ENCODE results near the gene MEIS2. TPM values are rescaled to one million over a fixed set of nuclear protein-coding genes. Genes with fewer than 3 reads are reported as not detected.
"Not testable (repeated sequence)": the region's sequence is repeated elsewhere in the genome, so short reads cannot be mapped to it uniquely, and the experiment has no call there.

The MEIS2 gene
- total RNA-seq, 4 donors from 2014 or later: 9.0 to 18.5 (median 16.3) TPM

GRCh38 chr15:36992454-36992853 is 107.9 kb downstream of the MEIS2 start:
- no peak for TF ChIP-seq EP300 (IDR thresholded peaks at IDR 0.05)
- TF ChIP-seq POLR2AphosphoS5 (IDR thresholded peaks at IDR 0.05): no peak
- TF ChIP-seq CTCF (IDR thresholded peaks at IDR 0.05): no peak
- TF ChIP-seq POLR2A (IDR thresholded peaks at IDR 0.05): no peak
- WGBS: 71% methylated on average over 5 of the region's 5 CpGs
- no peak overlapping the region for H3K4me3 ChIP-seq
- DNase-seq (ENCODE audit: low spot score in 2 of 2): no peak
- H3K9me3 ChIP-seq: no peaks in the 10 kb centered on the region
- H3K36me3 ChIP-seq: no peaks in the 10 kb centered on the region
- no peaks in the 10 kb centered on the region for H3K27me3 ChIP-seq
- no peaks in the 10 kb centered on the region for H3K4me1 ChIP-seq
- no peak overlapping the region for H3K27ac ChIP-seq

- no peak overlapping the region for H3K4me3 ChIP-seq
- H3K27ac ChIP-seq: no peak overlapping the region
- TF ChIP-seq POLR2A (IDR thresholded peaks at IDR 0.05) (no peak), CTCF (IDR thresholded peaks at IDR 0.05) (no peak)
- peaks cover 3% of the 10 kb centered on the region for H3K9me3 ChIP-seq
- no peaks in the 10 kb centered on the region for H3K27me3 ChIP-seq
- no peak for DNase-seq (ENCODE audit: low spot score in 2 of 2)
- no peaks in the 10 kb centered on the region for H3K4me1 ChIP-seq
- H3K36me3 ChIP-seq: no peaks in the 10 kb centered on the region
These were observed 111.4 kb downstream of the MEIS2 start for GRCh38 chr15:36988947-36989346.

GRCh38 chr15:36982430-36982829 is 117.9 kb downstream of the MEIS2 start:
- Histone ChIP-seq H3K27ac (no peak overlapping the region), H3K9me3 (peaks cover 4% of the 10 kb centered on the region), H3K27me3 (no peaks in the 10 kb centered on the region), H3K36me3 (no peaks in the 10 kb centered on the region), H3K4me3 (no peak overlapping the region), H3K4me1 (no peaks in the 10 kb centered on the region)
- no peak for DNase-seq (ENCODE audit: low spot score in 2 of 2)
- TF ChIP-seq POLR2A (IDR thresholded peaks at IDR 0.05) (no peak), EP300 (IDR thresholded peaks at IDR 0.05) (no peak), CTCF (IDR thresholded peaks at IDR 0.05) (no peak)

- H3K9me3 ChIP-seq; DNase-seq (ENCODE audit: low spot score in 2 of 2); H3K4me3 ChIP-seq; H3K27me3 ChIP-seq; H3K27ac ChIP-seq; H3K36me3 ChIP-seq; H3K4me1 ChIP-seq: not testable (repeated sequence)
- 96% methylated on average over 2 of the region's 2 CpGs for WGBS
These were observed 120.1 kb downstream of the MEIS2 start for GRCh38 chr15:36980281-36980680.

GRCh38 chr15:36978625-36979024 is 121.7 kb downstream of the MEIS2 start:
- no peak for DNase-seq (ENCODE audit: low spot score in 2 of 2)
- no peaks in the 10 kb centered on the region for H3K4me1 ChIP-seq
- H3K27me3 ChIP-seq: no peaks in the 10 kb centered on the region
- H3K4me3 ChIP-seq: no peak overlapping the region
- TF ChIP-seq EP300 (IDR thresholded peaks at IDR 0.05) (no peak), POLR2A (IDR thresholded peaks at IDR 0.05) (no peak), CTCF (IDR thresholded peaks at IDR 0.05) (no peak), POLR2AphosphoS5 (IDR thresholded peaks at IDR 0.05) (no peak)
- H3K27ac ChIP-seq: no peak overlapping the region
- H3K36me3 ChIP-seq: no peaks in the 10 kb centered on the region
- WGBS: 97% methylated on average over 1 of the region's 1 CpG
- no peaks in the 10 kb centered on the region for H3K9me3 ChIP-seq

- no peak for DNase-seq (ENCODE audit: low spot score in 2 of 2)
- Histone ChIP-seq H3K27ac (no peak overlapping the region), H3K4me3 (no peak overlapping the region), H3K27me3 (no peaks in the 10 kb centered on the region), H3K9me3 (no peaks in the 10 kb centered on the region), H3K36me3 (no peaks in the 10 kb centered on the region), H3K4me1 (no peaks in the 10 kb centered on the region)
- TF ChIP-seq CTCF (IDR thresholded peaks at IDR 0.05) (no peak), POLR2A (IDR thresholded peaks at IDR 0.05) (no peak), POLR2AphosphoS5 (IDR thresholded peaks at IDR 0.05) (no peak), EP300 (IDR thresholded peaks at IDR 0.05) (no peak)
- 81% methylated on average over 1 of the region's 1 CpG for WGBS
These were observed 122.2 kb downstream of the MEIS2 start for GRCh38 chr15:36978126-36978525.

Data from suprapubic skin (tissue), 4 donors.